Fibroblast of skin of left quadriceps (primary cell): ENCODE measurements around the gene ST3GAL5.
"Not testable (repeated sequence)": the region's sequence is repeated elsewhere in the genome, so short reads cannot be mapped to it uniquely, and the experiment has no call there.

Source experiments
- DNase-seq, 2 experiments: peaks; one replicate each; pipeline ENCODE4 v3.0.0-alpha.2; 2013; ENCODE audit warnings: low read depth in 2 of 2

The ST3GAL5 gene

GRCh38 chr2:85917887-85918795, 29.4 kb upstream of the ST3GAL5 start:
- DNase-seq: no peak

- DNase-seq: no peak
Measured at GRCh38 chr2:85915606-85916303, 27.0 kb upstream of the ST3GAL5 start.

GRCh38 chr2:85914922-85915321, 26.1 kb upstream of the ST3GAL5 start:
- no peak for DNase-seq

GRCh38 chr2:85913884-85914881, 25.4 kb upstream of the ST3GAL5 start:
- no peak for DNase-seq

- peak in 1 of 2 experiments; percentile 59 for DNase-seq
Measured at GRCh38 chr2:85911814-85912692, 23.3 kb upstream of the ST3GAL5 start.

DNA sequence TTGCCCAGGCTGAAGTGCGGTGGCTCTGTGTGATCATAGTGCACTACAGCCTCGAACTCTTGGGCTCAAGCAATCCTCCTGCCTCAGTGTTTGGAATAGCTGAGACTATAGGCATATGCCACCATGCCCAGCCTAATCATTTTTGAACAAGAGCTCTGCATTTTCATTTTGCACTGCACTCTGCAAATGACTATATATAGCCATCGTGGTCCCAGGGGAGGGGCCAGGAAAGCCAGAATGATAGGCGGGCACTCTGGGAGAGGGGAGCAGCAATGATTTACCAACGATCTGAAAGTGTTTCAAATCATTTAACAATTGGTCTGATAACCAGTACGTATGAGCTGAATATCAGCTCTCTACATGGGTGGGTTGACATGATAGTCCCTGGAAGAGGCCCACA, 22.3 kb upstream of the ST3GAL5 start:
- DNase-seq: no peak

GRCh38 chr2:85909005-85909404, 20.2 kb upstream of the ST3GAL5 start:
- no peak for DNase-seq

DNA sequence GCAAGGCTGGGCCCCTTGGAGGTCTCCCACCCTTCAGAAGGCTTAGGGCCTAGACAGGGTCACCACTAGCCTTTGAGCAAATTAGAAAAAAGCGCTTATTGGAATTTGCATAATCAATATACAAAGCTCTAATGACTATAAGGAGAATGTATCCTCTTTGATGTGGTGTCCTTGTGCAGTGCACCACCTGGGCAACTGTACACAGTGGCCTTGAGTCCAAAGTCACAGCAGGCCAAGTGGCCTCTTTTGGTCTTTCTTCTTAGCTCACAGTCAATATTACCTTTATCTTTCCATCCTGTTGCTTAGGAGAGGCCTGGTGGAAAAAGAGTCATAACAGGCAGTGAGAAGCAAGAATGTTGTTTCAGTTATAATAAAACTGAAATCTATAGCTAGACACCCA, 19.7 kb upstream of the ST3GAL5 start:
- DNase-seq: no peak

DNA sequence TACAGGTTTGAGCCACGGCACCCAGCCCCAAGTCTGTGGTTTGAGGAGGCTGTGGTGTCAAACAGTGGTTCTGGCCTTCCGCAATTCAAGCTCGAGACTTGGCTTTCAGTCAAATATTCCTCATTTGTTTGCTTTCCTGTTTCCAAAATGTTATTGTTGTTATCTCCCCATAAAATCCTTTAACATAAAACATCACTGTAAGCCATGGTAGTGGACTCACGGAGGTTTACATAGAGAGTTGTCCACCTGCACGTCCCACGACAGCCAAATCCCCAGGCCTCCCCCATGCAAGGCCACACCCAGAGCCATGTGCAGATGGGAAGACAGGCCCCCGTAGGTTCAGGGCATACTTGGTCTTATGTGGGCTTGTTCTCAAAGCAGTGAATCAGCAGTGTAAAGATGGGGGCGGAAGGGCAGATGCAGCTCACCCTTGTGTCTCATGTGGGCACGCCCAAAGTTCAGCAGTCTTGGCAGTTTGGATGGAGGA, 18.9 kb upstream of the ST3GAL5 start:
- no peak for DNase-seq

- no peak for DNase-seq
Measured at GRCh38 chr2:85906748-85907147, 18.0 kb upstream of the ST3GAL5 start.

GRCh38 chr2:85905891-85906290, 17.1 kb upstream of the ST3GAL5 start:
- no peak for DNase-seq

- no peak for DNase-seq
Measured at GRCh38 chr2:85905187-85905666, 16.4 kb upstream of the ST3GAL5 start.

GRCh38 chr2:85903849-85904248, 15.1 kb upstream of the ST3GAL5 start:
- DNase-seq: no peak

- peak in 1 of 2 experiments; percentile 46 for DNase-seq
Measured at GRCh38 chr2:85902496-85902895, 13.7 kb upstream of the ST3GAL5 start.

GRCh38 chr2:85901155-85901554, 12.4 kb upstream of the ST3GAL5 start:
- no peak for DNase-seq

DNA sequence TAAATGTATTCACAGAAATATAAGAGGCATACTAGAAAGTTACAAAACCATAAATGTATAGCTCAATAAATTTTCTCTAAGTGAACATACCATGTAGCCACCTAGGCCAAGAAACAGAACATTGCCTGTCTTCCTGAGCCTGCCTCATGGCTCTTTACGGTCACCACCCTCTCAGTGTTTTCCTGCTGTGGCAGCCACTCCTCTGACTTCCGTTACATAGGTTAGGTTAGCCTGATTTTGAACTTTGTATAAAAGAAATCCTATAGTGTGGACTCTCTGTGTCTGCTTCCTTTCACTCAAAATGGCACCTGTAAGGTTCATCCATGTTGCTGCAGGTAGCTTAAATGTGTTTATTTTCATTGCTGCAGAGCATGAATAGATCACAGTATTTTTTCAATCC, 11.6 kb upstream of the ST3GAL5 start:
- DNase-seq: no peak

DNA sequence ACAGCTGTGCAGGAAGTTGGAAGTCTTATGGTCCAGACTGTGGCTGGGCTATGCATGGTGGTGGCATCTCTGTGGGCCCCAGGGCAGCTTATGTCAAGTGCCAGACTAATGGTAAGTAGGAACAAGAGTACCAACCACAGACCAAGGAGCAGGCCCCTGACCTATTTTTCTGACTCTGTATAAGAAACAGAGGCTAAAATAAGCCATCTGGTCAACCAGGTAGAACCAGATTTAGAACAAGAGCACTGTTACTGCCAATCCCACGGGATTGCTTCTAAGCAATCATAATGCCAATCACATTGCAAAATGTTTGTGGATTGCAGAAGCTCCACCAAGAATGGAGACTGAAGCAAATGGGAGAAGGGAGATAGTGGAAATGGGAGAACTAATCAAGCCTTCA, 11.1 kb upstream of the ST3GAL5 start:
- DNase-seq: no peak

DNA sequence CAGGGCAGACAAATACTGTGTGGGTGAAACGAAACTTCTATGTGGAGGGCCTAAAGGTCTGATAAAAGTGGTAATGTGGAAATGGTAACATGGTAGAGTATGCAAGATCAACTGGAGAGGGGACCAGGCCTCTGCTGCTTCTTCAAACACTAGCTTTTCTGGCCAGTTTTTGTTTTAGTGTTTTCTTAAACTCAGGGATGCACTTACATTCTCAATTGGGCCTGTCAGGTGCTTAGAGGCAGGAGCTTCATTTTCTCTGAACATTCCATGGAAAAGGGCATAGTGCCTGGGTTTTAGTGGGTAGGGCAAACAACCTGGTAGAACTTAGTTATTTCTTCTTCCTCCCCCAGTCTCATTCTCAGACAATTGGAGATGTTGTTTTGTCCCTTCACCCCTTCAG, 10.5 kb upstream of the ST3GAL5 start:
- DNase-seq: no peak

DNA sequence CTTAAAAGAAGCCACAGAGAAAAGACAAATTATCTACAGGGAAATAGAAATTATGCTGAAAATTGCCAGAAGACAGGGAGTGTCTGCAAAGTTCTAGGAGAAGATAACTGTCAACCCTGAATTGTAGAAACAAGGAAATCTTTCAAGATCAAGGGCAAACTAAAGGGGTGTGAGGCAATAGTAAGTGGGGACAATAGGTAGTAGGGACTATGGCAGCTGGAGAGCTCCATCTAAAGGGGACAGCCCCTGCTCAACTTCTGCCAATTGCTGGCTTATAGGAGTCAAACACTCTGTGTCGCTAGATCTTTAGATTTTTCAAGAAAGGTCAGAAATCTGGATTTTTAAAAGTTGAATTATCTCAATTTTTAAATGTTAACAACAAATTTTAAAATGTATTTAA, 10.1 kb upstream of the ST3GAL5 start:
- DNase-seq: no peak

GRCh38 chr2:85894554-85895278, 5.9 kb upstream of the ST3GAL5 start:
- not testable (repeated sequence) for DNase-seq
